NCI-H2227 (cell line): ENCODE measurements around the gene PLCXD3.
"Not testable (repeated sequence)": the region's sequence is repeated elsewhere in the genome, so short reads cannot be mapped to it uniquely, and the experiment has no call there.

ENCODE experiments used
- DNase-seq: peaks from one replicate; lab custom pipeline; 2025; ENCODE audit not compliant: unreplicated experiment; lab: John Stamatoyannopoulos, UW

The PLCXD3 gene

DNA sequence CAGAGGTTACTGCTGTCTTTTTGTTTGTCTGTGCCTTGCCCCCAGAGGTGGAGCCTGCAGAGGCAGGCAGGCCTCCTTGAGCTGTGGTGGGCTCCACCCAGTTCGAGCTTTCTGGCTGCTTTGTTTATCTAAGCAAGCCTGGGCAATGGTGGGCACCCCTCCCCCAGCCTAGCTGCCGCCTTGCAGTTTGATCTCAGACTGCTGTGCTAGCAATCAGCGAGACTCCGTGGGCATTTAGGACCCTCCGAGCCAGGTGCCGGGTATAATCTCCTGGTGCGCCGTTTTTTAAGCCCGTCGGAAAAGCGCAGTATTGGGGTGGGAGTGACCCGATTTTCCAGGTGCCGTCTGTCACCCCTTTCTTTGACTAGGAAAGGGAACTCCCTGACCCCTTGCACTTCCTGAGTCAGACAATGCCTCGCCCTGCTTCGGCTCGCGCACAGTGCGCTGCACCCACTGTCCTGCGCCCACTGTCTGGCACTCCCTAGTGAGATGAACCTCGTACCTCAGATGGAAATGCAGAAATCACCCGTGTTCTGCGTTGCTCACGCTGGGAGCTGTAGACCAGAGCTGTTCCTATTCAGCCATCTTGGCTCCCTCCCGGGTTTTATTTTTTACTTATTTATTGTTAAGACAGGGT, 16.8 kb downstream of the PLCXD3 start:
- not testable (repeated sequence) for DNase-seq

DNA sequence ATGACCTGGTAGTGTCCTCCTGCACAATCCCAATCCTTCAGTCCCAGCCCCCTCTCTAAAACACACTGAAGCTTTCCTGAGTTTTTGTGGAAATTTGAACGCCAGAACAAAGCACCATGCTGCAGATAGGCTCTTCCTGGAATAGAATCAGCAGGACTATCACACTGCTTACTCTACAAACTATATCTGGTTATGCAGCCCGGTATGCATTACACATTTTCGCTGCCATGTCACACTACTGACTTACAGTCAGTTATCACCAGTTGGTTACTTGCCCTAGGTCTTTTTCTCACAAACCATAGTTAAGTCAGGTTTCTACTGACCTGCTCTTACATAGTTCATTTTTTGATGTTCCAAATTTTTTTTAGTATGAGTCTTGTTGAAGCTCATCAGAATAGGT, 24.9 kb downstream of the PLCXD3 start:
- DNase-seq = no peak

DNA sequence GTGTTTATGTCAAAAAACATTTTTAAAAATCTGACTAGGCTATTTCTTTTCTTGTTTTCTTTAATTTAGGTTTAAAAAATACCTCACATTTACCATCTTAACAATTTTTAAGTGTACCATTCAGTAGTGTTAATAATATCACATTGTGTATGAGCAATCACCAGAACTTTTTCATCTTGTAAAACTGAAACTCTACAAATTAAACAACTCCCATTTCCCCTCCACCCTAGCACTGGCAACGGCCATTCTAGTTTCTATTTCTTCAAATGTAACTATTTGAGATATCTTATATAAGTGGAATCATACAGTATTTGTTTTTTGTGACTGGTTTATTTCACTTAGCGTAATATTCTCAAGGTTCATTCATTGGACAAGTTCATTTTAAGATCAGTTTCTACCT, 27.7 kb downstream of the PLCXD3 start:
- DNase-seq = no peak

DNA sequence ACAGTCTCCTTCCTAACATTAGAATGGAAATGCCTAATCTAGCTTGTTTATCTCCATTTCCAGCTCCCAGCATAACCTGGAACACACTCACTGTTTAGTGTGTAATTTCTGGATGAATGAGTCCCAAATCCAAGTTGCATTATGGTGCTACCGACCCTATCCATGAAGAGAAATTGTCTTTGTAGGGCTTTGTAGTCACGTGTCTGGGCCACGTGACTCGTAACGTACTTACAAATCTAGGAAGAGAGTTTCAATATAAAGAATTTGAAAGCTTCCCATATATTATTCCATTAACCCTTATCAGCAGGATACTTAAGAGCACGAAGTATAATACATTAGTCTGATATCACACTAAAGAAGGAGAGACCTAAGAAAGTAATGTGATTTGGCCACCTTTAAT, 28.2 kb downstream of the PLCXD3 start:
- no peak for DNase-seq

DNA sequence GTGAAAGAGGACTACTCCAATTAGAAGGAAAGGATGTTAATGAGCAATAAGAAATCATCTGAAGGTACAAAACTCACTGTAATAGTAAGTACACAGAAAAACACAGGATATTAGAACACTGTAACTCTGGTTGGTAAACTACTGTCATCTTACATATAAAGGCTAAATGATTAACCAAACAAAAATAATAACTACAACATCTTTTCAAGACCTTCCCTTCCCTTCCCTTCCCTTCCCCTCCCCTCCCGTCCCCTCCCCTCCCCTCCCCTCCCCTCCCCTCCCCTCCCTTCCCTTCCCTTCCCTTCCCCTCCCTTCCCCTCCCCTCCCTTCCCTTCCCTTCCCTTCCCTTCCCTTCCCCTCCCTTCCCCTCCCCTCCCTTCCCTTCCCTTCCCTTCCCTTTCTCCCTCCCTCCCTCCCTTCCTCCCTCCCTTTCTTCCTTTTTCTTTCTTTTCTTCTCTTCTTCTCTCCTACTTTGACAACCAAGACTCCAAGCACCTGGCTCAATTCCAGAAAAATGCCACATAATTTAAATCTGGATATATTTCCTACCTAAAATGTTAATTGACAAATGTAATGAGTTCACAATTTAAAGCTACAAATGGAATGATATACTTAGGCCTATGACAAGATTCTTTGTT, 38.7 kb downstream of the PLCXD3 start:
- DNase-seq = not testable (repeated sequence)

DNA sequence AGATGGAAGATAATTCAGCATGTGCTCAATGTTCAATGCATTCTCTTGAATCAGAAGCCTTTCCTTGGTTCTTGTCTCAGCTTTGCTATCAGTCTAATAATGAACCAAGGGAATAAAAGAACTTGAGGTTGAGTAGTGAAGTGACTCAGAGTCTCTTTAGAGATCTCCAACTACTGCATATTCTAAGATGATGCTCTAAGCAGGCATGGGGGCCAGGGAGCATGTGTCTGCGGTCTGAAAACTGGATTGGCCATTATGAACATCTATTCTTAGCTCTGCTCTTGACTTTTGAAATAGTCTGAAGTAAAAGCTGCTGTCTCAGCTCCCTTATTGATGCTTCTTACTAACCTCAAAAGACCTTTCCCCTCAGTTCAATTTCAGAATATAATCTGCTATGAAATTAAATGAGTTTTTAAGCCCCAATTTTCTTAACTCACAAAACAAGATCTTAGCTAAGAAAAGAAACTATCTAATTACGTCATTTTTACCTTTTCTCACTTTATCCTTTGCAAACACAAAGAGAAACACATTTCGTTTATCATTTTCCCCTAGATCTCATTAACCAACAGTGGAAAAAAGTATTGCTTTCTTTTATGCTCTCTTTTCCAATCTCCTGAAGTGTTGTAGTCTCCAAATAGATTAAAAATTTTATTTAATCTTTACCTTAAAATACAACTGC, 44.8 kb downstream of the PLCXD3 start:
- DNase-seq = no peak

DNA sequence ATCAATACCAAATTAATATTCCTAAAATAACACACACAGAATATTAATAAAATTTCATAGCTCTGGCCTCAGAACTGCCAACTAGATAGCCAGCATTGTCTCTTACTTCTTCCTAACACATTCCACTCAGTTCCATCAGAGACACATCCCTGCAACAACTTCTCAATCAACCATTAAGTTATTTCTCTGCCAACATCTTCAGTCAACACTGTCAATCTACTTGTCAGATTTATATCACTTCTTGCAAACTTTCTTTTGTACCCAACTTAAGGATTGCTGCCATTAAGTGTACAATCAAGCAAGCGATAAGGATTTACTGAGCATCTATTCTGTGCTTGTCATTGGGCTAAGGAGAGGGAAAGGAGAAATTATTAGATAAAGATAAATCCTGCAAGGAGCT, 50.8 kb downstream of the PLCXD3 start:
- DNase-seq = no peak

DNA sequence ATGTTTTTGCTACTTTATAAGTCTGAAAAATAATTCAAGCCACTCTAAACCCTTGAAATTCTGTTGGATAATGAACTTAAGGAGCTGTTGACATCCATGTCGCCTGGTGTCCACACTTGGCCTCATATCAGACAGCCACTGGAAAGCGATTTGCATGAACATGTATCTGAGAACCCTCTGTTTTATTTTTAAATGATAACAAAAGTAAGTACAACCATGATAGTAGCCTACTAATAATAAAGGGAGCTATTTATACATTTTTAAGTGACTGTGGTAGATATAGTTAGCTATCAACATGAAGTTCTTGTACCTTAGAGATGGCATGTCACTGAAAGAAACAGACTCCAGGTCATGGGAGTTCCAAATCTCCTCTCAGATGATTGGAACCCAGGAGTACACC, 53.3 kb downstream of the PLCXD3 start:
- DNase-seq = no peak

DNA sequence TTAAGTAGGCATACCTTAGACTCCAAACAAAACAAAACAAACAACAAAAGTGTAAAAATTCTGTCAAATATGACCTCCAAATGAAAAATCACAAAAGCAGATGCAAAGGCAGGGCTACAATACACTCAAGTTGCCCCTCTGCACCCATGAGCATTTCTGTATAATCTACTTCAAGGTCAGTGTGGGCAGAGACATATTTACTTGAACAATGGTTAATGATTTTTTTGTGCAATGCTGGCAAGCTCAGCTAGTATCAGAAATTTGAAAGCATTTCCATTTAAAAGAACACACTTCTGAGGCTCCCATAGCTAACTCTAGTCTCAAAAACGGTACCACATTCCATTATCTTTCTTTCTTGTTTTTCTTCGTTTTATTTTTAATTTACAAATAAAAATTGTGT, 57.9 kb downstream of the PLCXD3 start:
- DNase-seq = no peak

DNA sequence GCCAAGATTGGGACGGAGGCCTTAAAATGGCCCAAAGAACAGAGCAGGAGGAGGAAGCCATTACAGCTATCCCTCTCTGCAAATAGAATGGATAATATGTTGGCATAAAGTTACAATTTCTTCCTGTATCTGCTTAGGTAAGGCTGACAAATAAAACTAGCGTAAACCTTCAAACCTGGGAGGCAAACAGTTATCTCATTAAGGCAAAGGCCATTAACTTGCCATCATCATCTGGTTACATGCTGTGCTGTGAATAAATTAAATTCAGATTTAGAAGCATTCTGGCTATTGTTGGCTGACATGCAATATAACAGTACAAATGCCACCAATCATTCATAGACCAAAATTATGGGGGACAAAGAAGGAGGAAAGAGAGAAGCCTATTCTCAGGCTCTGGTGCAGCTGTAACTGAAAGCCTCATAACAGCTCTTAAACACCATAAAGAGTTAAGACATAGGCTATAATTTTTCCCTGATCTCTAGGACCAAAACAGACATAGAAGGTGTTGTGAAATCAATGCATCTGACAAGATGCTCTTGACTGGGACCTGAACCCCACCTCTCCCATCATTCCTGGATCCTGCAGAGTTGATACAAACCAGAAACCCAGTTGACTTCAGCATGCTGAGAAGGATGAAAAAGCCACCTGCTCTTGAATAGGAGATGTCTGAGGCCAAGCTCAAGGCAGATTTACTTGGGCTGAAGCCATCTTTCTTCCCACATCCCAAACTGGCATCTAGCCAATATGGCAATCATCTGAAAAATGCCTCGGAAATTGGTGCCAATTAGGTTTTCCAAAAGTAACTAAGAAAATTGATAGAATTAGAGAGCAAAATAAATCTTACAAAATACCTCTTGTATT, 62.5 kb downstream of the PLCXD3 start:
- DNase-seq = peak; percentile 93

DNA sequence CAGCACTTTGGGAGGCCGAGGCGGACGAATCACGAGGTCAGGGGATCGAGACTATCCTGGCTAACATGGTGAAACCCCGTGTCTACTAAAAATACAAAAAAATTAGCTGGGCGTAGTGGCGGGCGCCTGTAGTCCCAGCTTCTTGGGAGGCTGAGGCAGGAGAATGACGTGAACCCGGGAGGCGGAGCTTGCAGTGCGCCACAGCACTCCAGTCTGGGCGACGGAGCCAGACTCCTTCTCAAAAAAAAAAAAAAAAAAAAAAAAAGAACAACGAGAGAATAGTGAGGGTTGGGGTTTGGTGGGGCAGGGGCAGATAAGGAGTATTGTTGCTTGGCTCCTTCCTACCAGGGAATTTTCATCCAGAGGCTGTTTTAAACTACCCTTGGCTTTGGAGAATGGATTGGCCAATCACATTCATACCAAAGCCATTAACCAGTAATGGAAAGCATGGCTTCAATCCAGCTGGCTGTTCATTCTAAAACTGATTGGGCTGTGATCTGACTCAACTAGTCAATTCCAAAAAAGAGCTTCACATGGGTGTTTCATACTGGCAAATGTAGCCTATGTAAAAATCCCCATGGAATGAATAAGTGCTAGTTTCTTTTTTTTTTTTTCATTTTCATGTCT, 64.4 kb downstream of the PLCXD3 start:
- no peak for DNase-seq

DNA sequence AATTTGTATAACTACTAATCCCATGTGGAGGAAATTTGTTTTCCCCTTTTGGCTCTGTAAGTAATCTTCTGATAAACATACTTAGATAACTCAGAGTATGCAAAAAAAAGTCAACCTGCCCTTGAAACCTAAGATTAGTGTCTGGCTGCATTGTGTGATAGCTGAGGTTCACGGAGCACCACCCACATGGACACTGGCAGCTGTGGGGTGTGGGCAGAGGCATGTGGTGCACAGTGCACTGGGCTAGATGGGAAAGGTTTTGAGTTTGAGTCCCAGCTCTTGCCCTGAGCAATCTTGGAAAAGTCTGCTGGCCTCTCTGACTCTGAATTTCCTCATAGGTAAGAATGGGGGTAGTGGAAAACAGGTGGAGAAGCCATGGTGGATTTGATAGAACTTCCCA, 75.1 kb downstream of the PLCXD3 start:
- DNase-seq = no peak

DNA sequence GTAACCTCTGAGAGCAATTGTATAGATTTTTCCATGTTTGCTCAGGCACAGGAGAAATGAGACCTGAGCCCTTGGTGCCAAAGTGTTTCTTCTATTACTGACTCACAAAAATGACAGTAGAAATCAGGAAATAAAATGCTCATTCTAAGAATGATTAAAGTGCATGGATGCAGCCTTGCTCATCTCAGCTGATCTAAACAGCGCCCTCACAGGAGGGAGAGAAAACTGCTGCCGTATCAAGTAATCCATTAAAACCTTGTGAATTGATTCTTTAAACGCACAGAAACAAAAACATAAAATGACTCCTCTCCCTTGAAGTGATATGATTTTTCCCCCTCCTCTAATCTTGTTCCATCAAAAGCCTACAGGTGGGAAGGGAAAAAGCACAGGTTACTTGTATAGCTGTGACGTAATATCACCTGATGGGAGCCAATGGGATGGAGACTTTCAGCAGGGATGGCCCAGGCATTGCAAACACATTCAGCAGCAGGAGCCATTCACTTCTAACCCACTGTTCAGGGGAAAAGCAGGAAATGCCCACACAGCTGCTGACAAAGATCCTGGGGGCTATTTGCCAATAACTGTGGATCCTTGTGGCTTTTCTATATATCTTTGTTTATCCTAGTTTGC, 76.7 kb downstream of the PLCXD3 start:
- no peak for DNase-seq

DNA sequence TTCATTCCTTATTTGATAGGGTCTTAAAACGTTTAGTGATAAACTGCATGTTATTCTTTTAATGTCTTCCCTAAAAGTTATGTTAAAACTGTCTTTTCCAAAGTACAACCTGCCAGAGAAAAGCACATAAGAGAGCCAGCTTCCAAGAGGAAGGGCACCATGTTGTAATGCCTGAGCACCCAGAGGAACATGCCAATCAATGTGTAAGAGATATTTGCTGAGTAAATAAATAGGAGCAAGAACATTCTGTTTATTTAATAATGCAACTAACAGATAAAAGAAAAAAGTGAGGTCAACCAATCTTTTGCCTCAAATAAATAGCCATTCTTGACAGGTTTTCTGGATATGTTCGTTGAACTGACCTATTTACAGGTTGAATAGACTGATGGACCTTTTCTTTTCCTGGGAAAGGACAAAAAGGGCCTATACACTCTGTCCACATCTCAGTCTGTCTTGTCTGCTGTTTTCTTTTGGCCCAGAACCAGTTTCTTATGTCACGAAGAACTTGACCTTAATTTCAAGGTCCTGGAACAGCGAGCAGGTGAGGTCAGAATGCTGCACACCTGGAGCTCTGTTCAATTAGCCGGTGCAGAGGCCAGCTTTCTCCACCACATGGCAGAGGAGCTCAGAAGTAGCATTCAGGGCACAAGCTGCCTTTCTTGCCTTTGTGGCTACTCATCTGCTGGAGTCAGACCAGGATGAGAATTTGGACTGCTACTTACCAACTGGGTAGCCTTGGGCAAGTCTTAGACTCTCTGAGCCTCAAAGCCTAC, 77.7 kb downstream of the PLCXD3 start:
- DNase-seq = no peak

DNA sequence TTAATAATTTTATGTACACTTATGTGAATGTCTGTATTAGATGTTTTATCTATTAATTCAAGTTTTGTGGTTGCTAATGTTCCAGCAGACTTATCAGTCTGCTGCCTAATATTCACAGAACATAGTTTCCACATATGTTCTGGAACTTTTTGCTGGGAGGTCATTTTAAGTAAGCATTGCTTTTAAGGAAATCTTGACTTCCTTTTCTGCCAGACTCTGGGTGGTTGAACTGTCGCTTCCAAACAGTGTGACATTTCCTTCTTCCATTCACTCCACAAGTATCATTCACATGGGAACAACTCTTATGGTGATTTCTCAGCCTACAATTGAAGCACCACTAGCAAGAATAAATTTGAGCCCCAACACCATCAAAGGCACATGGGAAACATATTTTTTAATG, 82.9 kb downstream of the PLCXD3 start:
- DNase-seq = no peak

DNA sequence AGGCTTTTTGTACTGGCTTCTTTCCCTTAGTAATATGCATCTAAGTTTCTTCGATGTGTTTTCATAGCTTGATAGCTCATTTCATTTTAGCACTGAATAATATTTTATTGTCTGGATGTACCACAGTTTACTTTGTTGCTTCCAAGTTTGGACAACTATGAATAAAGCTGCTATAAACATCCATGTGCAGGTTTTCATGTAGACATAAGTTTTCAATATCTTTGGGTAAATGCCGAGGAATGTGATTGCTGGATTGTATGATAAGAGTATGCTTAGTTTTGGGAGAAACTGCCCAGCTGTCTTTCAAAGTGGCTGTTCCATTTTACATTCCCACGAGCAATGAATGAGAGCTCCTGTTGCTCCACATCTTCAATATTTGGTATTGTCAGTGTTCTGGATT, 84.7 kb downstream of the PLCXD3 start:
- DNase-seq = no peak

DNA sequence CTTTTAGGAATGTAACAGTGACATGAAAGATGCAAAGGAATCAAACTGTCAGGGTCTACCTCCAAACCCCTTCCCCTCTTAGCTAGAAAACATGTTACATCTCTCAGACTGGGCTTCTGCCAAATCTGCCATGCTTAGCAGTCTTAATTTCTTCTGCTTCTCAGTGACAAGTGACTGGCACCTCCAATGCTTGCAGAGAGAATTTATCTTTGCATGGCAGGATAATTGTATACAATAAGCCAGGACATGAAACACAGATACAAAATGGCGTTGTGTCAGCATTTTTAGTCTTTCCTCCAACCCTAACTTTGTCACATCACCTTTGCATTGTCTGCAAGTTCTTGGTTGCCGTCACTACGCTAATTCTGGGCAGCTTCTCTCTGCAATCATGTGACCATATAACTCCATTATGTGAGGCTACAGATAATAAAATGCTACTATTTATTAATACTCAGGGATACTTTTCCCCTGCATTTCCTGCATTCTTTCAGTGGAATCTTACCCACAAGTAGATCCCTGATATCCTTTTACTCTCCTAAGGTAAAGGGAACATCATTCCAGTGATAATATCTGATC, 89.8 kb downstream of the PLCXD3 start:
- no peak for DNase-seq

DNA sequence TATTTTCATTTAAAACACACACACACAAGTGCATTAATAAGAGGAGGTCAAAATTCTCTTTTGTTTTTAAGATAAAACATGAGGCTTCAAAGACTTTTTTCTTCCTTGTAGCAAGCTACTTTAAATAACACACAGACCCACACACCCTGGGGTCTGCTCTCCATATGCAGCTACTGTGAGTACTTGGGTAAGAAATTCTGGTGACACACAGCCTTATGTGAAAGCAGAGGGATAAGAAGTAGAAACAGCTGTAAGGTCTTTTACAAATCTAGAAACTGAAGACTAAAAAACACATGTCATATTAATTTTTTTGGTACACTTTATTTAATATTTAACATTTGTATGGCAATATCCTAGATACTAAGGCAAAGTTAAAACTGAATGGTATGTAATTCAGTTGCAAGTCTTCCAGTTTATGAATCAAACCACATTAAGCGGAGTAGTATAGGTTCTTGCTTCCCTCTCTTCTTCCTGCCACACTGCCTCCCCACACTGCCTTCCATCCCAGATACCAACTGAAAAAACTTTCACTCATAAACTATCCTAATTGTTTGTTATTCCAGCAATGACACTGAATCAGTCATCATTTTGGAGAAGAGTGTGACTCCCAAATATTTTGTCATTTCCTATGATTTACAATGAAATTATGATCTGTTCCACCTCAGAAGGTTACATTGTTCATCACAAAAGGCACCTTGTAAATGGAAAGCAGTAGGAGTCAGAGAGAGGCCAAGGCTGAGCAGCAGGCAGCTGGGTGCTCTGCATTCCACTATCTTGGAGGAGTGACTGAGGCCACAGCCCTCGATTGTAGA, 92.0 kb downstream of the PLCXD3 start:
- DNase-seq = no peak

DNA sequence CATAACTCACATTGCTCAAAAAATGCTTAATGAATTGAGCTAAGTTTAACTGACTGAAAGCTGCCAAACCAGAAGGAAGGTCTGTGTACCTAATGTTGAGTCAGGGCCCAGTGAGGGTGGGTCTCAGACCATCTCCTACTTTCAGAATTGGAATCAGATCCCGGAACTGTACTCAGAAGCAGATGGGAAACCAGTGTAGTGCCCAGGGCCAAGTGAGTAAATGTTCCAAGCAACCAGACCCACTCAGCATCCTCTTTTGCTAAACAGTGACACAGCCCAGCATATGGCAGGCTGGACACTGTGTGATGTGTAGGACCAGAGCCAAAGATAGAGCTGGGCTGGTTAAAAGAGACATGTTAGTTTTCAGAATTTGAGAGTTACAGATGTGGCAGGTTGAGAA, 94.1 kb downstream of the PLCXD3 start:
- DNase-seq = no peak
